B cell (primary cell): ENCODE results near the gene PIK3R2. TPM values are rescaled to one million over a fixed set of nuclear protein-coding genes. Genes with fewer than 3 reads are reported as not detected.

Experiments used
- ATAC-seq: fragments of 200-7000 bp; cut with Tn5 transposase; one replicate; pipeline ENCODE4 v1.10.0; 2021; ENCODE audit warnings: low read depth, mild to moderate bottlenecking, moderate number of reproducible peaks, moderate library complexity
- CTCF ChIA-PET: fragments of 350-600 bp; sonication (Branson Sonifier 250); formaldehyde crosslinking; loops from one replicate; lab custom pipeline; 2021; ENCODE audit warnings: antibody characterized with exemption, inconsistent platforms; lab: Charles Lee
- POLR2A ChIA-PET: fragments of 350-600 bp; sonication (Branson Sonifier 250); formaldehyde crosslinking; loops from one replicate; lab custom pipeline; 2021; ENCODE audit warnings: antibody characterized with exemption; lab: Charles Lee
- DNase-seq: peaks from one replicate; pipeline ENCODE4 v3.0.0; 2013
- H2AFZ ChIP-seq: 2 replicates; pipeline ENCODE4 v1.6.1; 2012; ENCODE audit warnings: mild to moderate bottlenecking, low read depth, low read length; ENCODE audit not compliant: insufficient read depth, poor library complexity, severe bottlenecking
- H3K27ac ChIP-seq, 2 donors: 1 replicate in 1 of 2; 2 replicates in 1 of 2; pipeline ENCODE4 v1.5.1; 2012 to 2013; ENCODE audit warnings: low read length in 2 of 2, mild to moderate bottlenecking in 2 of 2, moderate library complexity in 1 of 2
- H3K27me3 ChIP-seq, 4 experiments: fragments of 200-600 bp in 1 of 4; sonication (generic) in 1 of 4; replicated peaks in 1 of 4; 1 replicate in 2 of 4; 2 replicates in 2 of 4; pipeline versions ENCODE4 v1.6.1 to v1.7.0; 2013 to 2016; ENCODE audit warnings: low read length in 3 of 4, mild to moderate bottlenecking in 2 of 4, mixed read lengths in 1 of 4, moderate library complexity in 1 of 4; ENCODE audit not compliant: insufficient read depth in 4 of 4, control insufficient read depth in 3 of 4; ENCODE audit errors: control extremely low read depth in 1 of 4
- H3K36me3 ChIP-seq, 2 experiments: replicated peaks in 1 of 2; 1 replicate in 1 of 2; 2 replicates in 1 of 2; pipeline versions ENCODE4 v1.6.1 to v1.7.1; 2013; ENCODE audit warnings: low read length in 1 of 2; ENCODE audit not compliant: insufficient read depth in 2 of 2, control insufficient read depth in 1 of 2; ENCODE audit errors: control extremely low read depth in 1 of 2, extremely low read depth in 1 of 2
- H3K4me1 ChIP-seq, 2 donors: fragments of 200-600 bp in 1 of 2; sonication (generic) in 1 of 2; 1 replicate in 1 of 2; 2 replicates in 1 of 2; pipeline versions ENCODE4 v1.5.1 to v1.6.1; 2013 to 2017; ENCODE audit warnings: low read length in 2 of 2; ENCODE audit not compliant: control insufficient read depth in 2 of 2, insufficient read depth in 2 of 2
- H3K4me2 ChIP-seq: replicated peaks from 2 replicates; pipeline ENCODE3; 2012; ENCODE audit warnings: mild to moderate bottlenecking, low read depth, low read length; ENCODE audit not compliant: poor library complexity, severe bottlenecking
- H3K4me3 ChIP-seq, 5 experiments: fragments of 200-600 bp in 1 of 5; sonication (generic) in 1 of 5; 1 replicate in 3 of 5; 2 replicates in 2 of 5; pipeline versions ENCODE4 v1.5.1 to v1.7.0; 2011 to 2016; ENCODE audit warnings: low read length in 4 of 5, mild to moderate bottlenecking in 4 of 5, low read depth in 2 of 5, control low read depth in 1 of 5, moderate library complexity in 1 of 5; ENCODE audit not compliant: insufficient read depth in 1 of 5; ENCODE audit errors: control extremely low read depth in 1 of 5, extremely low read depth in 1 of 5
- H3K79me2 ChIP-seq: fragments of 200-600 bp; sonication (generic); one replicate; pipeline ENCODE4 v1.6.0; 2016; ENCODE audit warnings: low read length; ENCODE audit not compliant: control insufficient read depth, insufficient read depth
- H3K9ac ChIP-seq: fragments of 200-600 bp; sonication (generic); 2 replicates; pipeline ENCODE4 v1.6.1; 2017; ENCODE audit warnings: mild to moderate bottlenecking, low read length, moderate library complexity
- H3K9me3 ChIP-seq, 3 donors: one replicate each; pipeline versions ENCODE4 v1.6.1 to v1.7.1; 2013; ENCODE audit warnings: low read length in 2 of 3; ENCODE audit not compliant: control insufficient read depth in 2 of 3, insufficient read depth in 1 of 3; ENCODE audit errors: control extremely low read depth in 1 of 3
- H4K20me1 ChIP-seq: 2 replicates; pipeline ENCODE4 v1.6.0; 2012; ENCODE audit warnings: mild to moderate bottlenecking, low read length; ENCODE audit not compliant: insufficient read depth, control insufficient read depth, poor library complexity, severe bottlenecking
- H3K27ac Mint-ChIP-seq: one replicate; pipeline ENCODE4 v1.8.0; 2021; ENCODE audit warnings: mixed read lengths
- H3K27me3 Mint-ChIP-seq: one replicate; pipeline ENCODE4 v1.8.0; 2021; ENCODE audit warnings: mixed read lengths
- H3K4me1 Mint-ChIP-seq: one replicate; pipeline ENCODE4 v1.8.0; 2021; ENCODE audit warnings: mixed read lengths
- H3K4me3 Mint-ChIP-seq: one replicate; pipeline ENCODE4 v1.8.0; 2021; ENCODE audit warnings: mixed read lengths
- H3K9me3 Mint-ChIP-seq: one replicate; pipeline ENCODE4 v1.8.0; 2022; ENCODE audit warnings: mixed read lengths; ENCODE audit not compliant: insufficient read depth
- EZH2 ChIP-seq: IDR thresholded peaks from 2 replicates; pipeline ENCODE4 v1.6.1; 2012; ENCODE audit warnings: borderline replicate concordance, low read depth, mild to moderate bottlenecking, moderate library complexity, low read length; ENCODE audit not compliant: insufficient read depth, poor library complexity, severe bottlenecking
- WGBS: methylation state at CpG from one replicate; pipeline ENCODE4 v1.1.5; 2013; ENCODE audit warnings: missing lambda C conversion rate; ENCODE audit not compliant: insufficient coverage; 5-methylcytosine and 5-hydroxymethylcytosine counted together
- intact Hi-C: fragments of 100-400 bp; cut with micrococcal nuclease; formaldehyde crosslinking; loops from one replicate; pipeline ENCODE4 v1.10.0; 2022
- polyA plus RNA-seq: library from polyadenylated mRNA; depleted of rRNA; stranded (reverse); fragments of >200 nt; gene quantifications from 2 replicates; pipeline ENCODE4 v1.2.3, GENCODE V29; 2012
- total RNA-seq, 2 donors: library from RNA; stranded (reverse); fragments of 120-200 nt in 1 of 2; gene quantifications; 1 replicate in 1 of 2; 2 replicates in 1 of 2; pipeline versions ENCODE4 v1.2.3 to v1.2.4, GENCODE V29; 2013 to 2022
- TF ChIP-seq, protein P1 (sequence below): fragments of 200-600 bp; IDR thresholded peaks from one replicate; pipeline ENCODE4 v1.8.0; 2022; ENCODE audit warnings: antibody characterized with exemption, mild to moderate bottlenecking

PIK3R2 gene
- total and polyA plus RNA-seq, 2 donors (not counting 1 experiment from before 2014, with no cell fraction given), result 8.5 to 15.8 TPM

DNA sequence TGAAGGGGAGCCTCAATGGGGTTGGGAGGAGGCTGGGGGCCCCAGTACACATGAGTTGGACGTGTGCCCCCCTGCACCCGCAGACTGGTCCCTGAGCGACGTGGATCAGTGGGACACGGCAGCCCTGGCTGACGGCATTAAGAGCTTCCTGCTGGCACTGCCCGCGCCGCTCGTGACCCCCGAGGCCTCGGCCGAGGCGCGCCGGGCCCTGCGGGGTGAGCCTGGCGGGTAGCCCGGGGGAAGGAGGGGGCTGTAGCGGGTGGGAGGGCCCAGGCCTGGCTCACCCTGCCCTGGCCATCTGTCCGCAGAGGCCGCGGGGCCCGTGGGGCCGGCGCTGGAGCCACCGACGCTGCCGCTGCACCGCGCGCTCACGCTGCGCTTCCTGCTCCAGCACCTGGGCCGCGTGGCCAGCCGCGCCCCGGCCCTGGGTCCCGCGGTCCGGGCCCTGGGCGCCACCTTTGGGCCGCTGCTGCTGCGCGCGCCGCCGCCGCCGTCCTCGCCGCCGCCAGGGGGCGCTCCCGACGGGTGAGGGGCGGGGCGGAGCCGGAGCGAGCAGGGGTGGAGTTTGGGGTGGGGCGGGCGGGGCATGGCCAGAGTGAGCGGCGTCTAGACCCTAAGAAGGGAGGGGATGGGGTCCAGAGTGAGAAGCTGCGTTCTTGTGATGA is 8.1 kb downstream of the PIK3R2 start:
- ChIA-PET CTCF (interaction anchor here (0.6 to 2.0 kb wide), 14 partner anchors 8 to 169 kb away, joined by 3 to 13 read pairs (median 3); partner anchors contain the start of gene PIK3R2), POLR2A (interaction anchor here (0.7 to 1.4 kb wide), 6 partner anchors 10 to 220 kb away, joined by 3 to 7 read pairs (median 3); partner anchors contain the start of gene JUND)
- TF ChIP-seq EZH2, result no peak
- TF ChIP-seq, protein P1, sequence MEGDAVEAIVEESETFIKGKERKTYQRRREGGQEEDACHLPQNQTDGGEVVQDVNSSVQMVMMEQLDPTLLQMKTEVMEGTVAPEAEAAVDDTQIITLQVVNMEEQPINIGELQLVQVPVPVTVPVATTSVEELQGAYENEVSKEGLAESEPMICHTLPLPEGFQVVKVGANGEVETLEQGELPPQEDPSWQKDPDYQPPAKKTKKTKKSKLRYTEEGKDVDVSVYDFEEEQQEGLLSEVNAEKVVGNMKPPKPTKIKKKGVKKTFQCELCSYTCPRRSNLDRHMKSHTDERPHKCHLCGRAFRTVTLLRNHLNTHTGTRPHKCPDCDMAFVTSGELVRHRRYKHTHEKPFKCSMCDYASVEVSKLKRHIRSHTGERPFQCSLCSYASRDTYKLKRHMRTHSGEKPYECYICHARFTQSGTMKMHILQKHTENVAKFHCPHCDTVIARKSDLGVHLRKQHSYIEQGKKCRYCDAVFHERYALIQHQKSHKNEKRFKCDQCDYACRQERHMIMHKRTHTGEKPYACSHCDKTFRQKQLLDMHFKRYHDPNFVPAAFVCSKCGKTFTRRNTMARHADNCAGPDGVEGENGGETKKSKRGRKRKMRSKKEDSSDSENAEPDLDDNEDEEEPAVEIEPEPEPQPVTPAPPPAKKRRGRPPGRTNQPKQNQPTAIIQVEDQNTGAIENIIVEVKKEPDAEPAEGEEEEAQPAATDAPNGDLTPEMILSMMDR, result peak; percentile 70
- Histone ChIP-seq H3K9me3 (no peaks in the 10 kb centered on the region), H4K20me1 (no peaks in the 10 kb centered on the region), H2AFZ (peak overlapping the region; percentile 65), H3K4me3 (peak overlapping the region in 4 of 5 experiments; percentile 13 to 51 (median 40)), H3K79me2 (peaks cover 8% of the 10 kb centered on the region), H3K9ac (peak overlapping the region; percentile 43), H3K27me3 (no peaks in the 10 kb centered on the region), H3K4me2 (peak overlapping the region; percentile 85), H3K36me3 (peaks cover 0 to 19% of the 10 kb centered on the region in 2 experiments), H3K27ac (no peak overlapping the region), H3K4me1 (peaks cover 13 to 19% of the 10 kb centered on the region in 2 donors)
- ATAC-seq (peak; percentile 97), DNase-seq (peak; percentile 90)
- no peaks in the 10 kb centered on the region for H3K9me3 Mint-ChIP-seq
- H3K4me3 Mint-ChIP-seq, result peak overlapping the region; percentile 65
- WGBS, result 6% methylated on average over 57 of the region's 66 CpGs
- no peaks in the 10 kb centered on the region for H3K27me3 Mint-ChIP-seq
- intact Hi-C loops, result loop anchor here (1.0 kb wide), 2 partner anchors 8 to 12 kb away; partner anchors contain the start of genes IFI30 and PIK3R2
- H3K4me1 Mint-ChIP-seq, result peaks cover 12% of the 10 kb centered on the region
- H3K27ac Mint-ChIP-seq, result peak overlapping the region; percentile 76

DNA sequence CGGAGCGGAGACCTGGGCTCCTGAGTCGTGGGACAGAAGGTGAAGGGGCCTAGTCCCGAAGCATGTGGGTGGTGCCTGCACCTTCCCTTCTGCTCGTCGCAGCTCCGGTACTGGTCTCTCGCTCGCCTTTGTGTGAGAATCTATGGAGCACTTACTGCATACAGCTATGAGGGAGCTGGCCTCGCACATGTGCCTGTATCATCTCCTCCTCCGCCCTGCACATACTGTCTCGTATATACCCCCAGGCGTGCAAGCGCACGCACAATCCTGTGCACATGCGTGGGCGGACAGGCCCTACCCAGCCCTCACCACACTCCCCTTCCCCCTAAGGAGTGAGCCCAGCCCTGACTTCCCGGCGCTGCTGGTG is 8.7 kb downstream of the PIK3R2 start:
- WGBS, result 78% methylated on average over 19 of the region's 19 CpGs
- Histone ChIP-seq H3K79me2 (peaks cover 8% of the 10 kb centered on the region), H3K4me3 (peak overlapping the region in 2 of 5 experiments; percentile 8 to 17), H3K27ac (no peak overlapping the region), H3K9ac (peak overlapping the region; percentile 35), H3K4me1 (peaks cover 13 to 19% of the 10 kb centered on the region in 2 donors), H3K4me2 (peak overlapping the region; percentile 85), H4K20me1 (no peaks in the 10 kb centered on the region), H2AFZ (no peak overlapping the region), H3K9me3 (no peaks in the 10 kb centered on the region), H3K27me3 (no peaks in the 10 kb centered on the region), H3K36me3 (peaks cover 0 to 19% of the 10 kb centered on the region in 2 experiments)
- Mint-ChIP-seq H3K9me3 (no peaks in the 10 kb centered on the region), H3K4me3 (peak overlapping the region; percentile 34), H3K4me1 (peaks cover 9% of the 10 kb centered on the region), H3K27ac (peak overlapping the region; percentile 20), H3K27me3 (no peaks in the 10 kb centered on the region)
- POLR2A ChIA-PET, result interaction anchor here (0.7 to 1.4 kb wide), 3 partner anchors 9 to 48 kb away, joined by 3 to 7 read pairs (median 3); no protein-coding TSS in a partner anchor
- TF ChIP-seq EZH2, result no peak
- TF ChIP-seq, protein P1, result peak; percentile 52
- ATAC-seq (no peak), DNase-seq (no peak)
- intact Hi-C loops, result loop anchor here (1.0 kb wide), 2 partner anchors 8 to 12 kb away; partner anchors contain the start of genes IFI30 and PIK3R2
- CTCF ChIA-PET, result interaction anchor here (0.5 to 2.0 kb wide), 13 partner anchors 9 to 169 kb away, joined by 3 to 13 read pairs (median 3); partner anchors contain the start of gene PIK3R2
